HCT116 (cell line): ENCODE results near the gene ADARB2. TPM values are rescaled to one million over a fixed set of nuclear protein-coding genes. Genes with fewer than 3 reads are reported as not detected.

Experiments
- ATAC-seq: fragments of 200-7000 bp; cut with Tn5 transposase; 2 replicates; pipeline ENCODE4 v1.9.1; 2020; ENCODE audit warnings: mild to moderate bottlenecking, moderate library complexity
- BruUV-seq: library from RNA; stranded (reverse); fragments of 400-500 nt; replicated peaks from 2 replicates; lab custom pipeline; 2021; lab: Mats Ljungman, UMichigan
- CTCF ChIA-PET: fragments of 300-600 bp; sonication (Branson Sonifier 250); formaldehyde crosslinking; loops from one replicate; lab custom pipeline; 2021; ENCODE audit warnings: antibody characterized with exemption; lab: Charles Lee
- POLR2A ChIA-PET: fragments of 300-600, 350-600 bp; sonication (Branson Sonifier 250); formaldehyde crosslinking; loops from one replicate; lab custom pipeline; 2021; ENCODE audit warnings: antibody characterized with exemption; lab: Charles Lee
- RAD21 ChIA-PET, 2 experiments: fragments of 300-600 bp; sonication (Branson Sonifier 250); formaldehyde crosslinking; loops; one replicate each; lab custom pipeline; 2023; ENCODE audit warnings: low total read pairs in 2 of 2; ENCODE audit not compliant: uncharacterized antibody in 2 of 2, unreplicated experiment in 2 of 2, low non-redundant PET in 1 of 2; lab: Charles Lee
- DNase-seq: peaks from one replicate; pipeline ENCODE4 v3.0.0-alpha.2; 2010; ENCODE audit warnings: low read depth, low spot score
- H2AFZ ChIP-seq: fragments of 200-600 bp; shearing (Covaris generic), sonication (generic); 2 replicates; pipeline ENCODE4 v1.6.1; 2017; ENCODE audit warnings: low read depth, mixed run types, mixed read lengths, antibody characterized with exemption, low read length; ENCODE audit not compliant: poor library complexity, severe bottlenecking
- H3K27ac ChIP-seq: 2 replicates; pipeline ENCODE4 v1.5.1; 2012; ENCODE audit warnings: low read depth, low read length
- H3K27me3 ChIP-seq: fragments of 200-600 bp; sonication (generic); 2 replicates; pipeline ENCODE4 v1.6.1; 2016; ENCODE audit warnings: mixed run types, low read length, mixed read lengths; ENCODE audit not compliant: insufficient read depth
- H3K36me3 ChIP-seq, 2 experiments: fragments of 200-500 bp in 1 of 2; fragments of 200-600 bp in 1 of 2; sonication (Bioruptor generic) in 1 of 2; sonication (generic) in 1 of 2; 2 replicates each; pipeline versions ENCODE4 v1.5.1 to v1.6.1; 2014 to 2016; ENCODE audit warnings: low read length in 2 of 2, inconsistent platforms in 1 of 2, mixed read lengths in 1 of 2, mixed run types in 1 of 2; ENCODE audit not compliant: insufficient read depth in 2 of 2, control insufficient read depth in 1 of 2
- H3K4me1 ChIP-seq, 2 experiments: fragments of 200-600 bp in 1 of 2; sonication (generic) in 1 of 2; 2 replicates each; pipeline versions ENCODE4 v1.5.1 to v1.6.1; 2012 to 2017; ENCODE audit warnings: low read length in 2 of 2, inconsistent platforms in 1 of 2, mild to moderate bottlenecking in 1 of 2, mixed read lengths in 1 of 2, mixed run types in 1 of 2, moderate library complexity in 1 of 2; ENCODE audit not compliant: insufficient read depth in 2 of 2, control insufficient read depth in 1 of 2
- H3K4me2 ChIP-seq: fragments of 200-600 bp; sonication (generic); 2 replicates; pipeline ENCODE4 v1.6.1; 2017; ENCODE audit warnings: mixed run types, low read length, mixed read lengths
- H3K4me3 ChIP-seq, 2 experiments: fragments of 200-600 bp in 1 of 2; sonication (generic) in 1 of 2; replicated peaks in 1 of 2; 2 replicates each; pipeline ENCODE4 v1.5.1; 2011 to 2016; ENCODE audit warnings: low read length in 2 of 2, control low read depth in 1 of 2, low read depth in 1 of 2, mild to moderate bottlenecking in 1 of 2, mixed read lengths in 1 of 2, mixed run types in 1 of 2
- H3K79me2 ChIP-seq: fragments of 200-600 bp; sonication (generic); 2 replicates; pipeline ENCODE4 v1.6.1; 2017; ENCODE audit warnings: mild to moderate bottlenecking, mixed run types, low read length, moderate library complexity, mixed read lengths; ENCODE audit not compliant: insufficient read depth
- H3K9ac ChIP-seq: fragments of 200-600 bp; sonication (generic); 2 replicates; pipeline ENCODE4 v1.6.1; 2016; ENCODE audit warnings: low read length, mixed read lengths
- H3K9me2 ChIP-seq: fragments of 200-600 bp; sonication (generic), shearing (Covaris generic); 2 replicates; pipeline ENCODE4 v1.6.1; 2017; ENCODE audit warnings: mixed run types, mild to moderate bottlenecking, moderate library complexity; ENCODE audit not compliant: insufficient read depth
- H3K9me3 ChIP-seq, 2 experiments: fragments of 200-500 bp in 1 of 2; fragments of 200-600 bp in 1 of 2; sonication (Bioruptor generic) in 1 of 2; sonication (generic) in 1 of 2; 2 replicates each; pipeline ENCODE4 v1.6.1; 2014 to 2017; ENCODE audit warnings: low read length in 2 of 2, mixed read lengths in 2 of 2, inconsistent platforms in 1 of 2, low read depth in 1 of 2, mild to moderate bottlenecking in 1 of 2, mixed run types in 1 of 2, moderate library complexity in 1 of 2; ENCODE audit not compliant: control insufficient read depth in 1 of 2, insufficient read depth in 1 of 2
- H4K20me1 ChIP-seq: fragments of 200-600 bp; sonication (generic), shearing (Covaris generic); 2 replicates; pipeline ENCODE4 v1.6.1; 2017; ENCODE audit warnings: mixed run types, mild to moderate bottlenecking, moderate library complexity; ENCODE audit not compliant: insufficient read depth
- ATF3 ChIP-seq: IDR thresholded peaks from 2 replicates; pipeline ENCODE4 v1.6.1; 2012
- CEBPB ChIP-seq: IDR thresholded peaks from 2 replicates; pipeline ENCODE4 v1.6.1; 2012; ENCODE audit warnings: low read depth
- CTCF ChIP-seq, 3 experiments: fragments of 200-600 bp in 1 of 3; sonication (generic) in 1 of 3; IDR thresholded peaks in 2 of 3; conservative IDR thresholded peaks in 1 of 3; 2 replicates each; pipeline ENCODE4 v1.5.1; 2012 to 2017; ENCODE audit warnings: low read depth in 2 of 3, low read length in 2 of 3, antibody characterized with exemption in 1 of 3, borderline replicate concordance in 1 of 3, control low read depth in 1 of 3, mild to moderate bottlenecking in 1 of 3, mixed read lengths in 1 of 3, mixed run types in 1 of 3, moderate library complexity in 1 of 3; ENCODE audit not compliant: insufficient read depth in 1 of 3
- ELF1 ChIP-seq: IDR thresholded peaks from 2 replicates; pipeline ENCODE4 v1.6.1; 2012; ENCODE audit warnings: low read depth, borderline replicate concordance
- EZH2 ChIP-seq: fragments of 200-600 bp; sonication (generic); IDR thresholded peaks from 2 replicates; pipeline ENCODE4 v1.6.1; 2017; ENCODE audit warnings: antibody characterized with exemption, mixed run types
- EZH2phosphoT487 ChIP-seq: fragments of 200-600 bp; IDR thresholded peaks from 2 replicates; pipeline ENCODE4 v1.6.1; 2018; ENCODE audit warnings: antibody characterized with exemption, borderline replicate concordance
- MAX ChIP-seq: IDR thresholded peaks from 2 replicates; pipeline ENCODE4 v1.6.1; 2012
- POLR2A ChIP-seq: IDR thresholded peaks from 2 replicates; pipeline ENCODE4 v1.7.0; 2011; ENCODE audit warnings: borderline replicate concordance; ENCODE audit not compliant: insufficient read depth, insufficient read length; ENCODE audit errors: extremely low read depth
- SIN3A ChIP-seq: IDR thresholded peaks from 2 replicates; pipeline ENCODE4 v1.6.1; 2012; ENCODE audit warnings: low read depth
- SRF ChIP-seq: IDR thresholded peaks from 2 replicates; pipeline ENCODE4 v1.6.1; 2012; ENCODE audit warnings: low read depth
- TCF7L2 ChIP-seq: IDR thresholded peaks from 2 replicates; pipeline ENCODE4 v1.7.0; 2011; ENCODE audit warnings: borderline replicate concordance, inconsistent platforms; ENCODE audit not compliant: insufficient read depth, insufficient read length; ENCODE audit errors: extremely low read depth
- ZBTB33 ChIP-seq: IDR thresholded peaks from 2 replicates; pipeline ENCODE4 v1.6.1; 2011; ENCODE audit warnings: mild to moderate bottlenecking, low read length, moderate library complexity; ENCODE audit not compliant: insufficient replicate concordance; ENCODE audit errors: extremely low read depth
- ZNF274 ChIP-seq: fragments of 200-500 bp; sonication (Bioruptor generic); IDR thresholded peaks from 2 replicates; pipeline ENCODE4 v1.6.1; 2014; ENCODE audit warnings: mild to moderate bottlenecking, low read depth, low read length, inconsistent platforms
- intact Hi-C: fragments of 100-400 bp; cut with micrococcal nuclease; formaldehyde crosslinking; loops from 2 replicates; pipeline ENCODE4 v1.10.0; 2022
- total RNA-seq: library from RNA; stranded (reverse); gene quantifications from one replicate; pipeline ENCODE4 v1.2.1, GENCODE V29; 2021; ENCODE audit not compliant: unreplicated experiment

The ADARB2 gene
- total RNA-seq, 1 experiment from 2014 or later = not detected

GRCh38 chr10:1229116-1229515, 508.2 kb downstream of the ADARB2 start:
- TF ChIP-seq SRF (no peak), POLR2A (no peak), MAX (no peak), ATF3 (no peak), ZBTB33 (no peak), SIN3A (no peak), EZH2phosphoT487 (no peak), TCF7L2 (no peak), CEBPB (no peak), CTCF (IDR thresholded peaks at IDR 0.05 in 2 of 3, conservative IDR thresholded peaks at IDR 0.05 in 1 of 3; ENCODE audit: borderline replicate concordance in 1 of 3, insufficient read depth in 1 of 3, low read depth in 2 of 3, low read length in 2 of 3) (no peak), ELF1 (no peak), ZNF274 (no peak), EZH2 (no peak)
- Histone ChIP-seq H3K9me3 (no peaks in the 10 kb centered on the region), H2AFZ (no peak overlapping the region), H3K9me2 (no peaks in the 10 kb centered on the region), H3K4me1 (no peaks in the 10 kb centered on the region), H4K20me1 (no peaks in the 10 kb centered on the region), H3K36me3 (no peaks in the 10 kb centered on the region), H3K9ac (no peak overlapping the region), H3K27me3 (peaks cover 23% of the 10 kb centered on the region), H3K4me2 (no peak overlapping the region), H3K4me3 (no peak overlapping the region), H3K27ac (no peak overlapping the region), H3K79me2 (no peaks in the 10 kb centered on the region)
- intact Hi-C loops = no loop called here
- ChIA-PET CTCF (no interaction called here), POLR2A (no interaction called here), RAD21 (no interaction called here)
- ATAC-seq (no peak), DNase-seq (no peak)
- BruUV-seq = no TSS peak
